ENCODE results near the gene MUC15.

Gene MUC15

GRCh38 chr11:26557666-26558065 lies 14.4 kb downstream of the MUC15 start:
- TF ChIP-seq, protein P1, sequence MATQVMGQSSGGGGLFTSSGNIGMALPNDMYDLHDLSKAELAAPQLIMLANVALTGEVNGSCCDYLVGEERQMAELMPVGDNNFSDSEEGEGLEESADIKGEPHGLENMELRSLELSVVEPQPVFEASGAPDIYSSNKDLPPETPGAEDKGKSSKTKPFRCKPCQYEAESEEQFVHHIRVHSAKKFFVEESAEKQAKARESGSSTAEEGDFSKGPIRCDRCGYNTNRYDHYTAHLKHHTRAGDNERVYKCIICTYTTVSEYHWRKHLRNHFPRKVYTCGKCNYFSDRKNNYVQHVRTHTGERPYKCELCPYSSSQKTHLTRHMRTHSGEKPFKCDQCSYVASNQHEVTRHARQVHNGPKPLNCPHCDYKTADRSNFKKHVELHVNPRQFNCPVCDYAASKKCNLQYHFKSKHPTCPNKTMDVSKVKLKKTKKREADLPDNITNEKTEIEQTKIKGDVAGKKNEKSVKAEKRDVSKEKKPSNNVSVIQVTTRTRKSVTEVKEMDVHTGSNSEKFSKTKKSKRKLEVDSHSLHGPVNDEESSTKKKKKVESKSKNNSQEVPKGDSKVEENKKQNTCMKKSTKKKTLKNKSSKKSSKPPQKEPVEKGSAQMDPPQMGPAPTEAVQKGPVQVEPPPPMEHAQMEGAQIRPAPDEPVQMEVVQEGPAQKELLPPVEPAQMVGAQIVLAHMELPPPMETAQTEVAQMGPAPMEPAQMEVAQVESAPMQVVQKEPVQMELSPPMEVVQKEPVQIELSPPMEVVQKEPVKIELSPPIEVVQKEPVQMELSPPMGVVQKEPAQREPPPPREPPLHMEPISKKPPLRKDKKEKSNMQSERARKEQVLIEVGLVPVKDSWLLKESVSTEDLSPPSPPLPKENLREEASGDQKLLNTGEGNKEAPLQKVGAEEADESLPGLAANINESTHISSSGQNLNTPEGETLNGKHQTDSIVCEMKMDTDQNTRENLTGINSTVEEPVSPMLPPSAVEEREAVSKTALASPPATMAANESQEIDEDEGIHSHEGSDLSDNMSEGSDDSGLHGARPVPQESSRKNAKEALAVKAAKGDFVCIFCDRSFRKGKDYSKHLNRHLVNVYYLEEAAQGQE (IDR thresholded peaks at IDR 0.05; ENCODE audit: insufficient replicate concordance, low read depth): no peak
- TF ChIP-seq CTCF (IDR thresholded peaks at IDR 0.05; ENCODE audit: insufficient read depth, low read length) (no peak), POLR2AphosphoS5 (IDR thresholded peaks at IDR 0.05; ENCODE audit: low read depth) (no peak), GABPA (IDR thresholded peaks at IDR 0.05; ENCODE audit: low read depth) (no peak), SPI1 (IDR thresholded peaks at IDR 0.05; ENCODE audit: borderline replicate concordance, low read depth) (no peak)
- Histone ChIP-seq H3K27me3 (ENCODE audit: insufficient read depth, poor library complexity, severe bottlenecking) (no peaks in the 10 kb centered on the region), H3K4me3 (replicated peaks; ENCODE audit: insufficient read depth, low read length) (no peak overlapping the region), H3K27ac (replicated peaks) (no peak overlapping the region)
- no peak for DNase-seq (ENCODE audit: low read depth in 1 of 2, low spot score in 1 of 2)

DNA sequence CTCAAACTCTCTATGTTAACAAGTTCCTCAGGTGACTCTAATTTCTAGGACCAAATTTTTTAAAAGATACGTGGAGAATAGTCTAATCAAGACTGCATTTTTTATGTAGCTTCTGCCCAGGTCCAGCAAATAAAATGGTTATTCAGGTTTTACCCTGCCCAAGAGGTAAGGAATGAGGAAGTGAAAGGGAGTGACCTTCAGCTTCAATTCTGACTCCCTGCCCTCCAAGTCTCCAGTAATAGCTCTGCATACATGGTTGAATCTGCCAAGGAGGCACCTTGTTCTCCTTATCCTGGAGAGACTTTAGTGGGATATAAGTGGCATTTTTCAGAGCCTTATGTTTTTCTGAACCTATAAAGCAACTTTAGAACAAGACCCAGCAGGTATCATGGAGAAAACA lies 15.5 kb downstream of the MUC15 start:
- no peak for TF ChIP-seq POLR2AphosphoS5 (IDR thresholded peaks at IDR 0.05; ENCODE audit: low read depth)
- no peak for TF ChIP-seq SPI1 (IDR thresholded peaks at IDR 0.05; ENCODE audit: borderline replicate concordance, low read depth)
- TF ChIP-seq CTCF (IDR thresholded peaks at IDR 0.05; ENCODE audit: insufficient read depth, low read length): no peak
- TF ChIP-seq GABPA (IDR thresholded peaks at IDR 0.05; ENCODE audit: low read depth): no peak
- TF ChIP-seq, protein P1 (IDR thresholded peaks at IDR 0.05; ENCODE audit: insufficient replicate concordance, low read depth): no peak
- Histone ChIP-seq H3K27ac (replicated peaks) (no peak overlapping the region), H3K4me3 (replicated peaks; ENCODE audit: insufficient read depth, low read length) (no peak overlapping the region), H3K27me3 (ENCODE audit: insufficient read depth, poor library complexity, severe bottlenecking) (no peaks in the 10 kb centered on the region)
- DNase-seq (ENCODE audit: low read depth in 1 of 2, low spot score in 1 of 2): no peak

GRCh38 chr11:26554455-26554854 lies 17.6 kb downstream of the MUC15 start:
- TF ChIP-seq SPI1 (IDR thresholded peaks at IDR 0.05; ENCODE audit: borderline replicate concordance, low read depth) (no peak), POLR2AphosphoS5 (IDR thresholded peaks at IDR 0.05; ENCODE audit: low read depth) (no peak), CTCF (IDR thresholded peaks at IDR 0.05; ENCODE audit: insufficient read depth, low read length) (no peak), GABPA (IDR thresholded peaks at IDR 0.05; ENCODE audit: low read depth) (no peak)
- TF ChIP-seq, protein P1 (IDR thresholded peaks at IDR 0.05; ENCODE audit: insufficient replicate concordance, low read depth): no peak
- no peak overlapping the region for H3K4me3 ChIP-seq (replicated peaks; ENCODE audit: insufficient read depth, low read length)
- H3K27ac ChIP-seq (replicated peaks): no peak overlapping the region
- no peak for DNase-seq (ENCODE audit: low read depth in 1 of 2, low spot score in 1 of 2)
- no peaks in the 10 kb centered on the region for H3K27me3 ChIP-seq (ENCODE audit: insufficient read depth, poor library complexity, severe bottlenecking)

All from HL-60 (cell line).